ENCODE data around the gene AKNA. TPM values are rescaled to one million over a fixed set of nuclear protein-coding genes. Genes with fewer than 3 reads are reported as not detected.

The AKNA gene
- total RNA-seq, 1 experiment from 2014 or later, result 20.6 TPM

DNA sequence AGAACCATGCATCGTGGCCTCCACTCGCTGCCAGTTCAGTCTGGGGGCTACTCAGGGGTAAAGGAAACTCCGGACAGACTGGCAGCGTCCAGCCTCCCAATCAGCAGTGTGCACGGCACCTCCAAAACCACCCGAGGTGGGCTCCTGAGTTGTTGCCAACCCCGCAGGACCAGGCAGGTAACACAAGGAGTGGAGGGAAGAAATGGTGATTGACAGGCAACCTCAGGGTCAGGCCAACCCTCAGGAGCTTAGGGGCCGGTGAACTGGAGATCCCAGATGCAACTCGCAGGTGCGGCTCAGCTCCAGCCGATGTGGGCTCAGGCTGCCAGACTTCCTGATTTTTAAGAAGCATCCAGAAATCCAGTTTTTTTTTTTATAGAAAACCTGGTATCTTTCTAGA, 37.3 kb upstream of the AKNA start:
- ATAC-seq (no peak), DNase-seq (ENCODE audit: low read depth, low spot score) (no peak)
- Histone ChIP-seq H3K27me3 (ENCODE audit: insufficient read depth, low read length) (no peaks in the 10 kb centered on the region), H3K4me3 (replicated peaks in 1 of 2; ENCODE audit: low read depth in 1 of 2, low read length in 2 of 2) (no peak overlapping the region), H3K79me2 (ENCODE audit: insufficient read depth, low read length) (no peaks in the 10 kb centered on the region), H3K9me2 (ENCODE audit: insufficient read depth) (no peaks in the 10 kb centered on the region), H2AFZ (ENCODE audit: low read depth, low read length, poor library complexity, severe bottlenecking) (no peak overlapping the region), H3K36me3 (ENCODE audit: control insufficient read depth in 1 of 2, insufficient read depth in 2 of 2, low read length in 2 of 2) (no peaks in the 10 kb centered on the region), H4K20me1 (ENCODE audit: insufficient read depth) (no peaks in the 10 kb centered on the region), H3K9ac (ENCODE audit: low read length) (no peak overlapping the region), H3K27ac (ENCODE audit: low read depth, low read length) (no peak overlapping the region), H3K4me1 (ENCODE audit: control insufficient read depth in 1 of 2, insufficient read depth in 2 of 2, low read length in 2 of 2) (no peaks in the 10 kb centered on the region), H3K4me2 (ENCODE audit: low read length) (no peak overlapping the region), H3K9me3 (ENCODE audit: control insufficient read depth in 1 of 2, insufficient read depth in 1 of 2, low read depth in 1 of 2, low read length in 2 of 2) (no peaks in the 10 kb centered on the region)
- TF ChIP-seq YY1 (IDR thresholded peaks at IDR 0.05; ENCODE audit: extremely low read depth, insufficient replicate concordance, low read depth, low read length) (no peak), ZBTB33 (IDR thresholded peaks at IDR 0.05; ENCODE audit: extremely low read depth, insufficient replicate concordance, low read length) (no peak), EZH2phosphoT487 (IDR thresholded peaks at IDR 0.05; ENCODE audit: borderline replicate concordance) (no peak), CEBPB (IDR thresholded peaks at IDR 0.05; ENCODE audit: low read depth) (no peak), SP1 (IDR thresholded peaks at IDR 0.05; ENCODE audit: low read depth) (no peak), ZNF274 (IDR thresholded peaks at IDR 0.05; ENCODE audit: low read depth, low read length) (no peak), CBX3 (IDR thresholded peaks at IDR 0.05; ENCODE audit: low read depth) (no peak), SRF (IDR thresholded peaks at IDR 0.05; ENCODE audit: low read depth) (no peak), JUND (IDR thresholded peaks at IDR 0.05) (no peak), CTCF (IDR thresholded peaks at IDR 0.05 in 2 of 3, conservative IDR thresholded peaks at IDR 0.05 in 1 of 3; ENCODE audit: borderline replicate concordance in 1 of 3, insufficient read depth in 1 of 3, low read depth in 2 of 3, low read length in 2 of 3) (no peak), EZH2 (IDR thresholded peaks at IDR 0.05) (no peak), POLR2A (IDR thresholded peaks at IDR 0.05; ENCODE audit: borderline replicate concordance, extremely low read depth, insufficient read depth, insufficient read length) (no peak), ELF1 (IDR thresholded peaks at IDR 0.05; ENCODE audit: borderline replicate concordance, low read depth) (no peak), FOSL1 (IDR thresholded peaks at IDR 0.05; ENCODE audit: low read depth) (no peak), ZFX (IDR thresholded peaks at IDR 0.05) (no peak), EGR1 (IDR thresholded peaks at IDR 0.05; ENCODE audit: low read depth) (no peak), TCF7L2 (IDR thresholded peaks at IDR 0.05; ENCODE audit: borderline replicate concordance, extremely low read depth, insufficient read depth, insufficient read length) (no peak), POLR2AphosphoS5 (IDR thresholded peaks at IDR 0.05; ENCODE audit: low read depth, low read length) (no peak)
- TF ChIP-seq, protein P1, sequence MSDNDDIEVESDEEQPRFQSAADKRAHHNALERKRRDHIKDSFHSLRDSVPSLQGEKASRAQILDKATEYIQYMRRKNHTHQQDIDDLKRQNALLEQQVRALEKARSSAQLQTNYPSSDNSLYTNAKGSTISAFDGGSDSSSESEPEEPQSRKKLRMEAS (IDR thresholded peaks at IDR 0.05), result no peak
- TF ChIP-seq, protein P2, sequence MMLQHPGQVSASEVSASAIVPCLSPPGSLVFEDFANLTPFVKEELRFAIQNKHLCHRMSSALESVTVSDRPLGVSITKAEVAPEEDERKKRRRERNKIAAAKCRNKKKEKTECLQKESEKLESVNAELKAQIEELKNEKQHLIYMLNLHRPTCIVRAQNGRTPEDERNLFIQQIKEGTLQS (IDR thresholded peaks at IDR 0.05), result no peak
- RAD21 ChIA-PET (ENCODE audit: low non-redundant PET in 1 of 2, low total read pairs in 2 of 2, uncharacterized antibody in 2 of 2, unreplicated experiment in 2 of 2), result no interaction called here
- POLR2A ChIA-PET, result no interaction called here
- intact Hi-C loops (cut with micrococcal nuclease), result no loop called here
- BruUV-seq (replicated peaks), result no TSS peak
- CTCF ChIA-PET, result no interaction called here
